ENCODE data around the gene ARHGEF26.
"Not testable (repeated sequence)": the region's sequence is repeated elsewhere in the genome, so short reads cannot be mapped to it uniquely, and the experiment has no call there.

ARHGEF26 gene

GRCh38 chr3:154120961-154121700 lies at the start of gene ARHGEF26:
Gene ARHGEF26 (plus strand): TSS chr3:154121390. CDS start chr3:154121993, 603 bp downstream.
- no peak for FAIRE-seq

- FAIRE-seq = no peak
Observed at GRCh38 chr3:154074966-154075365, 46.2 kb upstream of the ARHGEF26 start.

GRCh38 chr3:154078672-154079071 lies 42.5 kb upstream of the ARHGEF26 start:
- FAIRE-seq = no peak

- no peak for FAIRE-seq
Observed at GRCh38 chr3:154081305-154081704, 39.9 kb upstream of the ARHGEF26 start.

- no peak for FAIRE-seq
Observed at GRCh38 chr3:154085071-154085470, 36.1 kb upstream of the ARHGEF26 start.

GRCh38 chr3:154085799-154086198 lies 35.4 kb upstream of the ARHGEF26 start:
- no peak for FAIRE-seq

- no peak for FAIRE-seq
Observed at GRCh38 chr3:154086286-154086685, 34.9 kb upstream of the ARHGEF26 start.

- FAIRE-seq = not testable (repeated sequence)
Observed at GRCh38 chr3:154087756-154088480, 33.3 kb upstream of the ARHGEF26 start.

- no peak for FAIRE-seq
Observed at GRCh38 chr3:154089421-154090420, 31.5 kb upstream of the ARHGEF26 start.

GRCh38 chr3:154094051-154094450 lies 27.1 kb upstream of the ARHGEF26 start:
- no peak for FAIRE-seq

GRCh38 chr3:154095832-154096421 lies 25.3 kb upstream of the ARHGEF26 start:
- FAIRE-seq = no peak

GRCh38 chr3:154098376-154098775 lies 22.8 kb upstream of the ARHGEF26 start:
- no peak for FAIRE-seq

- FAIRE-seq = no peak
Observed at GRCh38 chr3:154100556-154100955, 20.6 kb upstream of the ARHGEF26 start.

- FAIRE-seq = no peak
Observed at GRCh38 chr3:154101250-154101649, 19.9 kb upstream of the ARHGEF26 start.

- FAIRE-seq = no peak
Observed at GRCh38 chr3:154102225-154102624, 19.0 kb upstream of the ARHGEF26 start.

- FAIRE-seq = no peak
Observed at GRCh38 chr3:154105218-154105975, 15.8 kb upstream of the ARHGEF26 start.

- FAIRE-seq = no peak
Observed at GRCh38 chr3:154111365-154111935, 9.7 kb upstream of the ARHGEF26 start.

GRCh38 chr3:154112146-154112852 lies 8.9 kb upstream of the ARHGEF26 start:
- FAIRE-seq = no peak

- FAIRE-seq = no peak
Observed at GRCh38 chr3:154113609-154114008, 7.6 kb upstream of the ARHGEF26 start.

GRCh38 chr3:154115332-154115731 lies 5.9 kb upstream of the ARHGEF26 start:
- FAIRE-seq = no peak

- FAIRE-seq = no peak
Observed at GRCh38 chr3:154119951-154120350, 1.2 kb upstream of the ARHGEF26 start.

Data from colon (tissue), 2 donors.